ENCODE data around the gene GSC2.

Gene GSC2

DNA sequence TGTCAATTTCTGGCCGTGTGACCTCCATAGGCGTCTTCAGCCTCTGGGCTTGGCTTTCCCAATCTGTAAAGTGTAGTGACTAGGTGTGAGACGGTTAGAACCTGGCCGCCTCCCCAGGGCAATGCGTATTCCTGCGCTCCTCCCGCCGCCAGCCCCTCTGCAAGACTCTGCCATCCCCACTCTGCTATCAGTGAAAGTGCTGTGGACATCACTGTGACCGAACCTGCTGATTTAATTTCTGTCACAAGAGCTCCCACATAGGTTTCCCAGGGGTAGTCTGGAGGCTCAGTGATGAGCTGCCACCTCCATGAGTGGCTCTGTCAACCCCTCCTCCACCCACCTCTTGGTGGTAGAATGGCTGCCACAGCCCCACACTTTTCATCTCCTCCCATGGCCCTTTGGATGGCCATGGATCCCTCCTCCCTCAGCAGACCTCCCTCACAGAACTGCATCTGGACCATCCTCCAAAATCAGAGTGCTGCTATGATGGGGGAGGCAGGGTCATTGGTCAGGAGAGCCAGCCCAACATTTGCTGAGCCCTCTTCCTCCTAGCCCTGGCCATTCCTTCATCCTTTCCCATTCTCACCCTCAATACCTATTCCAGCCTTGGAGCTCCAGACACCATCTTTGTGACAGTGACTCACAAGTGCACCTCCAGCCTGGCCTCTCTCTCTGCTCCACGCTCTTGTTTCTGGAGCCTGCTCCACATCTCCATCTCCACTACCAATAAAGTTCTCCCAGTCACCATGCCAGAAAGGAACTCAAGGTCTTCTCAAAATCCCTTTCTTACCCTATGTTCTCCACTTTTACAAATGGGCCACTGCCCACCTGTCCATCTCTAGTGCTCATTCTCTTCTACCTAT, 1.5 kb upstream of the GSC2 start:
- H3K9ac ChIP-seq: no peak overlapping the region
- no peaks in the 10 kb centered on the region for H3K4me1 ChIP-seq
- H3K27ac ChIP-seq: no peak overlapping the region
- H3K27me3 ChIP-seq: peaks cover 32 to 55% (median 46%) of the 10 kb centered on the region in 11 experiments
- TF ChIP-seq Cebpa-rat (IDR thresholded peaks at IDR 0.05): no peak
- no peak overlapping the region for H3K4me3 ChIP-seq
- H4K20me1 ChIP-seq: no peaks in the 10 kb centered on the region
- H3K36me3 ChIP-seq: no peaks in the 10 kb centered on the region
- peaks cover 10 to 30% (median 20%) of the 10 kb centered on the region in 11 experiments; a peak in 20 of 22 replicates for H3K9me3 ChIP-seq (replicated peaks in 1 of 11)
- no peak overlapping the region for H3K4me2 ChIP-seq

DNA sequence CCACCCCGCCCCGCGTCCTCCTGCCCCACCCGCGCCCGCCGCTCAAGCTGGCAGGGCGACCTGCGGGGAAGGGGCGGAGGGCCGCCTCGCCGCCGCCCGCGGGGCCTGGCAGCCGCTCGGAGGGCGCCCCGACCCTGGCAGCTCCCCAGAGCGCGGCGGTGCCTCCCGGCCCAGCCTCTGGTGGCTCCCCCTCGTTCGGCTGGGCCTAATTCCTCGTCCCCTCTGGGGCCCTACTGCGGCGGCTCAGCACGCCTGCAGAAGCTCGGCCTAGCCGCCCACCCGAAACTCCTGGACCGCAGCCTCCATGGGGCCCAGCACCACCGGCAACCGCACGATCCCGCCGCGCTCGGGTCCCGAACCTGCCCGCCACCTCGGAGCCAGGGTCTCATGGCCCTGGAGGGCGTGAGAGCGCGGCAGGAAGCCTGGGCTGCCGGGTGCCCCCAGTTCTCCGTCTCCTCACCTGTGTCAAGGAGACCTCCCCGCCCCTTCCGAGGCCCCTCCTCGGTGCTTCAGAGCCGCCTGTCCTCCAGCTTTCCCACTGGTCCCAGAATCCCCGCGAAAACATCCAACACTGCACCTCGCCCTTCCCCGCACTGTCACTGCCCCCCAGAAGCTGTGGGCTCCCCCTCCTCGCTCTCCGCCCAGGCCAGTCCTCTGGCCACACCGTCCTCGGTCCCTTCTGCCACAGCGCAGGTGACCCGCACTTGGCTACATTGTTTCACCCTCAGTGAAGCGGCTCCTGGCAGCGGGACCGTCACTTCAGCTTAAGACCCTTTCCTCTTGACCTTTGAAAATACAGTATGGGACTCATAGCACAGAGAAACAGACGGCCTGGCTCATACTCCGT, 613 bp upstream of the GSC2 start:
- Histone ChIP-seq H3K4me3 (no peak overlapping the region), H3K27ac (no peak overlapping the region), H3K4me1 (no peaks in the 10 kb centered on the region), H3K4me2 (no peak overlapping the region), H3K27me3 (peaks cover 32 to 55% (median 46%) of the 10 kb centered on the region in 11 experiments), H3K36me3 (no peaks in the 10 kb centered on the region), H3K9ac (no peak overlapping the region), H3K9me3 (replicated peaks in 1 of 11) (peaks cover 10 to 30% (median 20%) of the 10 kb centered on the region in 11 experiments; a peak in 20 of 22 replicates), H4K20me1 (no peaks in the 10 kb centered on the region)
- TF ChIP-seq Cebpa-rat (IDR thresholded peaks at IDR 0.05): no peak

DNA sequence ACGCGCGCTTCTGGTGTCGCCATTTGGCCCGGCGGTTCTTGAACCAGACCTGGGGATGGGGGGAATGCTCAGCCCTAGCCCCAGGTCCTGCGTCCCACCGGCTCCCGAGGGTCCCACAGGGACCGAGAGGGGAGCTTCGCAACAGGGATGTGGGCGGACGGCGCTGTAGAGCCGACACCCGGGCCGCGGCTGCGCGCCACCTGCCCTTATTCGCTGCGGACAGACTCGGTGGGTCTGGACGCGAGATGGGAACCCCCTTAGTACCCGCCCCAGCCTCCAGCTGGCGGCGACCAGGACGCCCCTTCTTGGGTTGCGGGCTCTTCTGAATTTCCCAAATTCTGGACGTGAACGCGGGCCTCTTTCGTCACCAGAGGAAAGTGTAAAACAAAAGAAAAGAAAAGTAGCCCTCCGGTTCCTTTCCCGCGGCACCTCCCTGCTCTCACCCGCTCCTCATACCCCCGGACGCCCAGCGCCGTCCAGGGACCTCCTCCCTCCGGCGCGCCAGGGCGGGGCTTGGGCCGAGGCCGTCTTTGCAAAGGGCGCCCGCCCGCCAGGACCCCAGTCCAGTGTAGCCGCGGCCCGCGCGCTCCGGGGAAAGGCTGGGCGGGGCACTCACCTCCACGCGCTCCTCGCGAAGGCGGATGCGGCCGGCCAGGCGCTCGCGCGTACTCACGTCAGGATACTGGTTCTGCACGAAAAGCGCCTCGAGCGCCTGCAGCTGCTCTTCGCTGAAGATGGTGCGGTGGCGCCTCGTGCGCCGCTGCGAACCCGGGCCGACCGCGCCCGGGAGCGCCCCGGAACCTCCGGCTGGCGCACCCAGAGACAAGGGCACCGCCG, 827 bp downstream of the GSC2 start:
- Histone ChIP-seq H3K4me1 (no peaks in the 10 kb centered on the region), H4K20me1 (peaks cover 0 to under 1% (median 0%) of the 10 kb centered on the region in 11 experiments; a peak in 3 of 22 replicates), H3K9me3 (replicated peaks in 1 of 11) (peaks cover 10 to 30% (median 20%) of the 10 kb centered on the region in 11 experiments; a peak in 20 of 22 replicates), H3K4me2 (no peak overlapping the region), H3K27ac (no peak overlapping the region), H3K4me3 (no peak overlapping the region), H3K36me3 (no peaks in the 10 kb centered on the region), H3K27me3 (peaks cover 32 to 55% (median 46%) of the 10 kb centered on the region in 11 experiments), H3K9ac (no peak overlapping the region)
- TF ChIP-seq Cebpa-rat (IDR thresholded peaks at IDR 0.05): no peak

DNA sequence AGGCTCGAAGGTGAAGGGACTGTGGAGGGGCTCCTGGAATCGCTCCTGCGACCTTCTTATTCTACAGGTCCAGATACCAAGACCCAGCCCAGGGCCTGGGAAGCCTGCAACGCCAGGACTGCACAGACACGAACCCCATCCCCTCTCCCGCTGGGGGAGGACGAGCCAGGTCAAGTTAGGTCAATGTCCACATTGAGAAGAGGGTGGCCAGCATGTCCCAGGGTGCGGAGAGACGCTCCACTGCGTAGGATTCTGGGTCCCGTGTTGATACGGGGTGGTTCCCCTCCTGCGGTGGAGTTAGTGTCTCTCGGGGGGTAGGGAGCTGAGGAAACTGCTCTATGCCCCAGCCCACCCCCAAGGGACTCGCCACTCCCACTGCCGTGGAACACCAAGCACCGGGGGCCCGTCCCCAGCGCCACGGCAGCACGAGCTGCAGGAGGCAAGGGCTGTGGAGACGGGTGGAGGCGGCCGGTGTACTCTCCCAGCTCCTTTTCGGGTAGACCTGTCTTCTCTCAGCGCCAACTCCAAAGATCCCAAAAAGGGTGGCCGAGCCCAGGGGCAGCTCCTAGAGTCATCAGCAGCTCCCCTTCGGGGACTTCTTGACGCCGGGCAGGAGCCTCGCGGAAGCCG, 1.6 kb downstream of the GSC2 start:
- peaks cover 32 to 55% (median 46%) of the 10 kb centered on the region in 11 experiments for H3K27me3 ChIP-seq
- no peak overlapping the region for H3K27ac ChIP-seq

DNA sequence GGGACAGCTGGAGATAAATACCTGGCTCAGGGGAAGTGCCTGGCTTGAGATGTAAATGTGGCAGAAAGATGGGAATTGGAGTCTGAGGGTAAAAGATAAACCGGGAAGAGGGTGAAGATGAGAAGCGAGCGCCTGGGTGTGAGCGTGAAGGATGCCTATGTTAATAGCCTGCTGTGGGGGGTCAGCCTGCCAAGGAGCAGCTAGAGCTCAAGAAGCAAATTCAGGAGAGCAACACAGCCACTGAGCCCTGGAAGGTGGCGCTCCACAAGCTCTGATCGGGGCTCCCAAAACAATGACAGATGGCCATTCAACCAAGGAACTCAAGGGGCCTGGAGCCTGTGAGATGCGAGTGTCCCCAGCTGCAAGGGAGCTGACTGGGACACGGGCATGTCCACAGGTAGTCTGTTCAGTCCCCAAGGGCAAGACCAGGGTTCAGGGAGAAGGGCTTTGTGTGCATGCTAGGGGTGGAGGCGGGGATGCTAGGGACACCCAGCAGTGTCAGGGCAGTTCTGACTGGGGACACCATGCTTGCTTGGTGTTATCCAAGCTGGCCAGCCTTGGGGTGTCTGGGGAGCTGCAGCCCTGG, 2.8 kb downstream of the GSC2 start:
- H3K9me3 ChIP-seq (replicated peaks in 1 of 11): peaks cover 10 to 30% (median 20%) of the 10 kb centered on the region in 11 experiments; a peak in 20 of 22 replicates
- H3K4me1 ChIP-seq: peaks cover 11 to 17% (median 14%) of the 10 kb centered on the region in 10 experiments
- H3K27ac ChIP-seq: no peak overlapping the region
- no peak for TF ChIP-seq Cebpa-rat (IDR thresholded peaks at IDR 0.05)
- H3K36me3 ChIP-seq: peaks cover 5 to 10% (median 6%) of the 10 kb centered on the region in 11 experiments
- H4K20me1 ChIP-seq: peaks cover 0 to 21% (median 17%) of the 10 kb centered on the region in 11 experiments; a peak in 13 of 22 replicates
- 0 out of 22 replicates have a peak overlapping the region, but pooled peaks of 1 of the 11 experiments have one; percentile 15 for H3K9ac ChIP-seq
- H3K4me3 ChIP-seq: no peak overlapping the region
- H3K4me2 ChIP-seq: no peak overlapping the region
- H3K27me3 ChIP-seq: peaks cover 32 to 51% (median 44%) of the 10 kb centered on the region in 11 experiments

More for the DNA sequence above, 1.6 kb downstream of the GSC2 start:
- H3K4me3 ChIP-seq: no peak overlapping the region
- no peak overlapping the region for H3K9ac ChIP-seq
- no peak overlapping the region for H3K4me2 ChIP-seq
- peaks cover 0 to 8% (median 5%) of the 10 kb centered on the region in 11 experiments; a peak in 11 of 22 replicates for H4K20me1 ChIP-seq
- no peaks in the 10 kb centered on the region for H3K36me3 ChIP-seq
- H3K4me1 ChIP-seq: peaks cover 3 to 5% (median 4%) of the 10 kb centered on the region in 10 experiments
- peaks cover 10 to 30% (median 20%) of the 10 kb centered on the region in 11 experiments; a peak in 20 of 22 replicates for H3K9me3 ChIP-seq (replicated peaks in 1 of 11)
- no peak for TF ChIP-seq Cebpa-rat (IDR thresholded peaks at IDR 0.05)

DNA sequence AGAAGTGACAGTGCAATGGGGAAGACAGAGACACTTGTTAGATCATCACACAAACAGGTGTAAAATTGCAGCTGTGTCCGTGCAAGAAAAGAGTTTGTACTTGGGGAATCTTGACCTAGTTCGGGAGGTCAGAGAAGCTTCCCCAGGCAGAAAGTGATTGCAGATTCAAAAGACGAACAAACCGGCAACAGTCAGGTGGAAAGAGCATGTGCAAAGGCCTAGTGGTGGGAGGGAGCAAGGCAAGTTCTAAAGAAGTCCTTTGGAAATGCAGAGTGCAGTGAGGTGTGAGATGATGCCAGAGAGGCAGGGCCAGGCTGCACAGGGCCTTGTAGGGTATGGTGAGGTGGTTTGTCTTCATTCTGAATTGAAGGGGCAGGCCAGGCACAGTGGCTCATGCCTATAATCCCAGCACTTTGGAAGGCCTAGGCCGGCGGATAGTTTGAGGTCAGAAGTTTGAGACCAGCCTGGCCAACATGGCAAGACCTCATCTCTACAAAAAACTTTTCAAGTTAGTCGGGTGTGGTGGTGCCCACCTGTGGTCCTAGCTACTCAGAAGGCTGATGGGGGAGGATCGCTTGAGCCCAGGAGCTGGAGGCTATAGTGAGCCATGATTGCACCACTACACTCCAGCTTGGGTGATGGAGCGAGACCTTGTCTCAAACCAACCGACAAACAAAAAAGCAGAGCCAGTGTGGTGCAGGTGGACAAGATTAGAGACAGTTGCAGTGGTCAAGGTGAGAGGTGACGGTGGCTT, 3.7 kb downstream of the GSC2 start:
- H3K9ac ChIP-seq: 0 out of 22 replicates have a peak overlapping the region, but pooled peaks of 1 of the 11 experiments have one; percentile 15
- H3K4me3 ChIP-seq: no peak overlapping the region
- H3K36me3 ChIP-seq: peaks cover 14 to 19% (median 15%) of the 10 kb centered on the region in 11 experiments
- no peak overlapping the region for H3K4me2 ChIP-seq
- H4K20me1 ChIP-seq: peaks cover 0 to 29% (median 21%) of the 10 kb centered on the region in 11 experiments; a peak in 14 of 22 replicates
- no peak overlapping the region for H3K27ac ChIP-seq
- no peak for TF ChIP-seq Cebpa-rat (IDR thresholded peaks at IDR 0.05)
- H3K9me3 ChIP-seq (replicated peaks in 1 of 11): peaks cover 10 to 27% (median 20%) of the 10 kb centered on the region in 11 experiments; a peak in 20 of 22 replicates
- H3K27me3 ChIP-seq: peaks cover 29 to 42% (median 36%) of the 10 kb centered on the region in 11 experiments
- H3K4me1 ChIP-seq: peaks cover 11 to 17% (median 14%) of the 10 kb centered on the region in 10 experiments

DNA sequence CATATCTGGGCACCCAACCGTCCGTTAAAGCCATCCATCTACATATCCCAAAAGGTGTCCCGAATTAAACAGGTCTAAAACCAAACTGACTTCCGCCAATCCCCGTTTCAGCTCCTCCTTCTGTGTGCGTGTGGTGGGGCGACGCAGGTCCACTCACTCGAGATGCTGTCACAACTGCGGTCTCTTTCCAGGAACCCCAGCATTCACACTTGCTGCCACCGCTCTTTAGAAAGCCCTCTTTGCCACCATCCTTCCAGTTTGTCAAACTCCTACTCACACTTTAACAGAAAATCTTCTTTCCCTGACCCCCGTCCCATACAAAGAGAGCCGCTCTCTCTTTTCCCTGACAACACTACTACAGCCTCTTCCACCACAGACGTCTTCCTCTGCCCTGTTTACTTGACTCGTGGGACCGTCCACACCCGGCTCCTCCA, 6.1 kb downstream of the GSC2 start:
- peak overlapping the region; percentile 89 to 99 (median 96) for H3K4me2 ChIP-seq

More for the DNA sequence above, 6.1 kb downstream of the GSC2 start:
- peaks cover 0 to 46% (median 25%) of the 10 kb centered on the region in 11 experiments; a peak in 15 of 22 replicates for H4K20me1 ChIP-seq
- peaks cover 7 to 18% (median 12%) of the 10 kb centered on the region in 11 experiments for H3K27me3 ChIP-seq
- peaks cover 11 to 17% (median 14%) of the 10 kb centered on the region in 10 experiments for H3K4me1 ChIP-seq
- H3K27ac ChIP-seq: peak overlapping the region; percentile 54 to 82 (median 72); a peak in 21 of 22 replicates
- no peak for TF ChIP-seq Cebpa-rat (IDR thresholded peaks at IDR 0.05)
- peaks cover 0 to 5% (median 2%) of the 10 kb centered on the region in 11 experiments; a peak in 14 of 22 replicates for H3K9me3 ChIP-seq (replicated peaks in 1 of 11)
- peak overlapping the region; percentile 80 to 96 (median 90) for H3K4me3 ChIP-seq
- H3K9ac ChIP-seq: peak overlapping the region; percentile 82 to 93 (median 88)
- peaks cover 38 to 43% (median 39%) of the 10 kb centered on the region in 11 experiments for H3K36me3 ChIP-seq
